ENCODE measurements around the gene SYT15. TPM values are rescaled to one million over a fixed set of nuclear protein-coding genes. Genes with fewer than 3 reads are reported as not detected.

Gene SYT15
- total and polyA plus RNA-seq, 2 of the 4 experiments (the other 2 are of a cell fraction), result 0.54 to 0.68 TPM

DNA sequence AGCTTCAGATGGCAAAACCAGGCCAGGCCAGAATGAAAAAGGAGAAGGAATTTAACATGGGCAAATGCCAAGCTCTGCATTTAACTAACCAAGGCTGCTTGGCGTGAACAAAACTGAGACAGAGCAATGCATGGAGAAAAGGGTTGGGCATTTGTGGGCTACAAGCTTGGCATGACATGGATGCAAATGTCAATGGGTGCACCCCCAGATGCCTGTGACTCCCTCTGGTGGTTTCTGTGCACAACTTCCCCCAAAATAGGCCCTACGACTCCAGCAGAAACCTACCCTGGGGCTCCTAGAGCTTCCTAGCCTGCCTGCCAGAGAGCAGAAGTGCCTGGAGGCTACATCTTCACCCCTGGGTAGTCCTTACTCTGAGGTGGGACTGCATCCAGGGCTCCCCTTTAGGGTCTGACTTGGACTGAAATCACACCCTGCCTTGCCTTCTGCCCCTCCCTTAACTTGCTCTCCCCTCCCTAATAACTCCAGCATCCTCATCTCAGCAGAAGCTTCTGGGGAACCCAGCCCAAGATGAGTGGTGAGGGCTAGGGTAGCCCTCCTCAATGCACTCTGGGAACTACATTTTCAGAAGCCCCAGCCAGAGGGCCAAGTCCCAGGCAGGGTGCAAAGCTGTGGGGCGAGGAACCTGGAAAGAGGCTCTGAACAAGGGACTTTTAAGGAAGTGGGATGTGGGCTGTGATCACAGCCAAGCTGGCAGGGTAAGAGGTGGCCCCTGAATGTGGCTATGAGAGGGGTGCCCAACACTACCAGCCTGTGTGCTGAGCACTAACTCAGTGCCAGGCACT lies 33.7 kb upstream of the SYT15 start:
- Histone ChIP-seq H4K8ac (ENCODE audit: low read depth in 2 of 2, low read length in 2 of 2) (no peak overlapping the region), H3K4me1 (ENCODE audit: control insufficient read depth, insufficient read depth, low read length) (peaks cover 10% of the 10 kb centered on the region), H2BK15ac (ENCODE audit: low read depth, low read length) (no peak overlapping the region), H2AFZ (replicated peaks; ENCODE audit: low read length, poor library complexity) (no peak overlapping the region), H3K9me3 (ENCODE audit: control insufficient read depth, insufficient read depth, low read length) (no peaks in the 10 kb centered on the region), H3K18ac (ENCODE audit: low read depth, low read length) (no peak overlapping the region), H3K36me3 (ENCODE audit: control insufficient read depth, insufficient read depth, low read length) (no peaks in the 10 kb centered on the region), H3K23ac (ENCODE audit: low read depth, low read length) (no peak overlapping the region), H2BK20ac (ENCODE audit: low read depth, low read length) (no peak overlapping the region), H2BK5ac (ENCODE audit: low read depth, low read length, poor library complexity, severe bottlenecking) (no peak overlapping the region), H3K14ac (replicated peaks; ENCODE audit: low read depth, low read length) (no peak overlapping the region), H3K4ac (ENCODE audit: low read depth, low read length) (peak overlapping the region; percentile 8; the same call in 1 of the 2 replicates), H3K27me3 (ENCODE audit: control insufficient read depth, insufficient read depth, low read length) (peaks cover 2% of the 10 kb centered on the region), H3K27ac (ENCODE audit: insufficient read depth, low read length) (no peak overlapping the region), H4K91ac (ENCODE audit: insufficient read depth, low read depth, low read length) (no peak overlapping the region; the same call in 1 of the 2 replicates), H2AK5ac (ENCODE audit: low read depth, low read length) (0 out of 2 replicates have a peak overlapping the region, but pooled peaks have one; percentile 0), H3K79me1 (ENCODE audit: low read depth in 1 of 2, low read length in 2 of 2) (0 out of 4 replicates have a peak, but pooled peaks cover 0 to 3% of the 10 kb centered on the region in 2 experiments), H3K9me1 (ENCODE audit: insufficient read depth, low read length) (peaks cover 16% of the 10 kb centered on the region; the same call in 1 of the 2 replicates), H3K56ac (ENCODE audit: extremely low read depth, insufficient read depth, low read length) (no peak overlapping the region), H2BK120ac (ENCODE audit: low read depth, low read length) (peak overlapping the region; percentile 33), H2AK9ac (replicated peaks; ENCODE audit: low read depth, low read length, poor library complexity) (no peak overlapping the region), H3K9ac (ENCODE audit: low read depth, low read length) (no peak overlapping the region), H4K5ac (ENCODE audit: low read depth, low read length) (no peak overlapping the region), H3K4me2 (ENCODE audit: low read depth, low read length) (no peak overlapping the region), H3K4me3 (ENCODE audit: insufficient read depth, low read depth, low read length) (no peak overlapping the region), H4K20me1 (ENCODE audit: insufficient read depth, low read length) (no peaks in the 10 kb centered on the region)
- intact Hi-C loops (cut with micrococcal nuclease) (no loop called here), in situ Hi-C loops (cut with MboI; ENCODE audit: low sequenced_read_pairs) (loop anchor here (25.0 kb wide), 2 partner anchors 867 to 1558 kb away; partner anchors contain the start of gene DEPP1), dilution Hi-C loops (cut with HindIII; ENCODE audit: low sequenced_read_pairs, unreplicated experiment) (no loop called here)
- ATAC-seq (ENCODE audit: low read depth), result no peak; the same call in 1 of the 2 replicates
- WGBS, 2 experiments (ENCODE audit: extremely low coverage in 2 of 2, insufficient read length in 1 of 2), result 71% methylated on average over 3 of the region's 3 CpGs; no CpG with 5 or more reads in 1 of the 2 experiments
- ChIA-PET POLR2A (ENCODE audit: unreplicated experiment) (no interaction called here), CTCF (interaction anchor here (0.6 to 1.0 kb wide), 3 partner anchors 17 to 516 kb away, joined by 3 read pairs; no protein-coding TSS in a partner anchor)
- no peak for TF ChIP-seq FOS (IDR thresholded peaks at IDR 0.05; ENCODE audit: low read depth, low read length)
- peak; percentile 49 for TF ChIP-seq RAD21 (IDR thresholded peaks at IDR 0.05; ENCODE audit: low read length)
- TF ChIP-seq, protein P1, sequence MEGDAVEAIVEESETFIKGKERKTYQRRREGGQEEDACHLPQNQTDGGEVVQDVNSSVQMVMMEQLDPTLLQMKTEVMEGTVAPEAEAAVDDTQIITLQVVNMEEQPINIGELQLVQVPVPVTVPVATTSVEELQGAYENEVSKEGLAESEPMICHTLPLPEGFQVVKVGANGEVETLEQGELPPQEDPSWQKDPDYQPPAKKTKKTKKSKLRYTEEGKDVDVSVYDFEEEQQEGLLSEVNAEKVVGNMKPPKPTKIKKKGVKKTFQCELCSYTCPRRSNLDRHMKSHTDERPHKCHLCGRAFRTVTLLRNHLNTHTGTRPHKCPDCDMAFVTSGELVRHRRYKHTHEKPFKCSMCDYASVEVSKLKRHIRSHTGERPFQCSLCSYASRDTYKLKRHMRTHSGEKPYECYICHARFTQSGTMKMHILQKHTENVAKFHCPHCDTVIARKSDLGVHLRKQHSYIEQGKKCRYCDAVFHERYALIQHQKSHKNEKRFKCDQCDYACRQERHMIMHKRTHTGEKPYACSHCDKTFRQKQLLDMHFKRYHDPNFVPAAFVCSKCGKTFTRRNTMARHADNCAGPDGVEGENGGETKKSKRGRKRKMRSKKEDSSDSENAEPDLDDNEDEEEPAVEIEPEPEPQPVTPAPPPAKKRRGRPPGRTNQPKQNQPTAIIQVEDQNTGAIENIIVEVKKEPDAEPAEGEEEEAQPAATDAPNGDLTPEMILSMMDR (conservative IDR thresholded peaks at IDR 0.05; ENCODE audit: low read depth, low read length), result peak; percentile 48
- no peak for TF ChIP-seq CEBPB (IDR thresholded peaks at IDR 0.05; ENCODE audit: low read depth, low read length)
- TF ChIP-seq MAFK (IDR thresholded peaks at IDR 0.05; ENCODE audit: low read depth, low read length), result no peak
- TF ChIP-seq, protein P2, sequence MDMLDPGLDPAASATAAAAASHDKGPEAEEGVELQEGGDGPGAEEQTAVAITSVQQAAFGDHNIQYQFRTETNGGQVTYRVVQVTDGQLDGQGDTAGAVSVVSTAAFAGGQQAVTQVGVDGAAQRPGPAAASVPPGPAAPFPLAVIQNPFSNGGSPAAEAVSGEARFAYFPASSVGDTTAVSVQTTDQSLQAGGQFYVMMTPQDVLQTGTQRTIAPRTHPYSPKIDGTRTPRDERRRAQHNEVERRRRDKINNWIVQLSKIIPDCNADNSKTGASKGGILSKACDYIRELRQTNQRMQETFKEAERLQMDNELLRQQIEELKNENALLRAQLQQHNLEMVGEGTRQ (IDR thresholded peaks at IDR 0.05; ENCODE audit: low read depth, low read length), result no peak
- TF ChIP-seq SMC3 (IDR thresholded peaks at IDR 0.05; ENCODE audit: low read depth, low read length), result peak; percentile 57
- no peak for DNase-seq
- no TSS peak for BruUV-seq (replicated peaks)

Measured in IMR-90 (cell line).